HEK293 (cell line): ENCODE data around the gene BDNF.

Experiments
- CTCF ChIA-PET: fragments of 350-600 bp; formaldehyde crosslinking; extraction: SDS; loops from one replicate; lab custom pipeline; 2021; ENCODE audit warnings: antibody characterized with exemption; lab: Yijun Ruan, JAX
- POLR2A ChIA-PET: fragments of 300-600 bp; formaldehyde crosslinking; extraction: SDS; loops from one replicate; lab custom pipeline; 2020; ENCODE audit warnings: antibody characterized with exemption, inconsistent platforms; lab: Yijun Ruan, JAX
- H3K27ac ChIP-seq: fragments of 200-500 bp; sonication (Bioruptor generic); 2 replicates; pipeline ENCODE4 v1.5.1; 2014; ENCODE audit warnings: low read depth, low read length, control low read depth, inconsistent platforms; ENCODE audit errors: extremely low read depth
- H3K36me3 ChIP-seq, 2 experiments: fragments of 200-500 bp in 1 of 2; sonication (Bioruptor generic) in 1 of 2; 1 replicate in 1 of 2; 2 replicates in 1 of 2; pipeline ENCODE4 v1.5.1; 2014 to 2017; ENCODE audit warnings: inconsistent platforms in 2 of 2, low read length in 2 of 2; ENCODE audit not compliant: control insufficient read depth in 2 of 2, insufficient read depth in 1 of 2
- H3K4me1 ChIP-seq: fragments of 200-500 bp; sonication (Bioruptor generic); 2 replicates; pipeline ENCODE4 v1.5.1; 2014; ENCODE audit warnings: mild to moderate bottlenecking, low read length, inconsistent platforms; ENCODE audit not compliant: control insufficient read depth, insufficient read depth
- H3K4me3 ChIP-seq: 2 replicates; pipeline ENCODE4 v1.5.1; 2011; ENCODE audit warnings: low read depth, mild to moderate bottlenecking, control low read depth, low read length, moderate library complexity
- H3K9me3 ChIP-seq: fragments of 200-500 bp; sonication (Bioruptor generic); 2 replicates; pipeline ENCODE4 v1.5.1; 2014; ENCODE audit warnings: low read depth, low read length, inconsistent platforms; ENCODE audit not compliant: control insufficient read depth, insufficient read depth
- BCL11A ChIP-seq: fragments of 450-650 bp; formaldehyde crosslinking; IDR thresholded peaks from 2 replicates; pipeline ENCODE4 v1.5.1; 2016; ENCODE audit warnings: low read depth, missing biosample characterization, missing genetic modification characterization
- BCL11B ChIP-seq: fragments of 450-650 bp; formaldehyde crosslinking; IDR thresholded peaks from 2 replicates; pipeline ENCODE4 v1.5.1; 2016; ENCODE audit warnings: low read depth, missing biosample characterization, missing genetic modification characterization
- FEZF1 ChIP-seq: fragments of 450-650 bp; formaldehyde crosslinking; IDR thresholded peaks from 2 replicates; pipeline ENCODE4 v1.5.1; 2016; ENCODE audit warnings: missing biosample characterization, missing genetic modification characterization
- GLIS2 ChIP-seq: fragments of 450-650 bp; formaldehyde crosslinking; IDR thresholded peaks from 2 replicates; pipeline ENCODE4 v1.5.1; 2016; ENCODE audit warnings: missing biosample characterization, missing genetic modification characterization
- IKZF3 ChIP-seq: fragments of 450-650 bp; IDR thresholded peaks from 2 replicates; pipeline ENCODE4 v1.5.0; 2018; ENCODE audit warnings: missing biosample characterization, mild to moderate bottlenecking, missing genetic modification characterization, moderate library complexity
- KLF7 ChIP-seq: fragments of 450-650 bp; formaldehyde crosslinking; IDR thresholded peaks from 2 replicates; pipeline ENCODE4 v1.5.1; 2016; ENCODE audit warnings: missing biosample characterization, missing genetic modification characterization, borderline replicate concordance
- MZF1 ChIP-seq: fragments of 450-650 bp; formaldehyde crosslinking; IDR thresholded peaks from 2 replicates; pipeline ENCODE4 v1.5.1; 2017; ENCODE audit warnings: missing biosample characterization, missing genetic modification characterization, borderline replicate concordance
- OSR2 ChIP-seq: fragments of 450-650 bp; formaldehyde crosslinking; IDR thresholded peaks from 2 replicates; pipeline ENCODE4 v1.5.1; 2016; ENCODE audit warnings: missing biosample characterization, missing genetic modification characterization
- SP7 ChIP-seq: fragments of 450-650 bp; formaldehyde crosslinking; IDR thresholded peaks from 2 replicates; pipeline ENCODE4 v1.5.1; 2016; ENCODE audit warnings: missing biosample characterization, missing genetic modification characterization
- ZBTB8A ChIP-seq: fragments of 450-650 bp; formaldehyde crosslinking; IDR thresholded peaks from 2 replicates; pipeline ENCODE4 v1.5.1; 2016; ENCODE audit warnings: missing biosample characterization, missing genetic modification characterization
- ZNF26 ChIP-seq: fragments of 450-650 bp; formaldehyde crosslinking; IDR thresholded peaks from 2 replicates; pipeline ENCODE4 v1.5.1; 2016; ENCODE audit warnings: missing biosample characterization, missing genetic modification characterization
- ZNF266 ChIP-seq: fragments of 450-650 bp; formaldehyde crosslinking; IDR thresholded peaks from 2 replicates; pipeline ENCODE4 v1.5.1; 2016; ENCODE audit warnings: missing biosample characterization, missing genetic modification characterization, low read depth
- ZNF302 ChIP-seq: fragments of 450-650 bp; formaldehyde crosslinking; IDR thresholded peaks from 2 replicates; pipeline ENCODE4 v1.5.1; 2016; ENCODE audit warnings: missing biosample characterization, missing genetic modification characterization, low read depth
- ZNF366 ChIP-seq: fragments of 450-650 bp; formaldehyde crosslinking; conservative IDR thresholded peaks from 2 replicates; pipeline ENCODE4 v1.5.1; 2016; ENCODE audit warnings: missing biosample characterization, missing genetic modification characterization
- ZNF398 ChIP-seq: fragments of 450-650 bp; formaldehyde crosslinking; IDR thresholded peaks from 2 replicates; pipeline ENCODE4 v1.5.1; 2017; ENCODE audit warnings: missing biosample characterization, missing genetic modification characterization
- ZNF510 ChIP-seq: fragments of 450-650 bp; formaldehyde crosslinking; IDR thresholded peaks from 2 replicates; pipeline ENCODE4 v1.5.1; 2018; ENCODE audit warnings: mild to moderate bottlenecking, missing genetic modification characterization, missing biosample characterization; ENCODE audit not compliant: insufficient replicate concordance
- ZNF530 ChIP-seq: fragments of 450-650 bp; formaldehyde crosslinking; IDR thresholded peaks from 2 replicates; pipeline ENCODE4 v1.5.1; 2016; ENCODE audit warnings: low read depth, missing biosample characterization, missing genetic modification characterization
- ZNF558 ChIP-seq: fragments of 450-650 bp; formaldehyde crosslinking; IDR thresholded peaks from 2 replicates; pipeline ENCODE4 v1.5.1; 2016; ENCODE audit warnings: missing biosample characterization, missing genetic modification characterization
- ZNF624 ChIP-seq: fragments of 450-650 bp; formaldehyde crosslinking; IDR thresholded peaks from 2 replicates; pipeline ENCODE4 v1.5.1; 2017; ENCODE audit warnings: missing biosample characterization, missing genetic modification characterization
- ZNF792 ChIP-seq: fragments of 450-650 bp; formaldehyde crosslinking; IDR thresholded peaks from 2 replicates; pipeline ENCODE4 v1.5.1; 2016; ENCODE audit warnings: missing biosample characterization, missing genetic modification characterization
- ZNF837 ChIP-seq: fragments of 450-650 bp; formaldehyde crosslinking; IDR thresholded peaks from 2 replicates; pipeline ENCODE4 v1.5.1; 2016; ENCODE audit warnings: missing biosample characterization, missing genetic modification characterization
- ZSCAN30 ChIP-seq: fragments of 450-650 bp; IDR thresholded peaks from 2 replicates; pipeline ENCODE4 v1.5.1; 2018; ENCODE audit warnings: missing biosample characterization, mild to moderate bottlenecking, missing genetic modification characterization, moderate library complexity
- TF ChIP-seq, protein P1 (sequence below): fragments of 450-650 bp; formaldehyde crosslinking; IDR thresholded peaks from 2 replicates; pipeline ENCODE4 v1.5.1; 2016; ENCODE audit warnings: missing biosample characterization, missing genetic modification characterization, low read depth
- TF ChIP-seq, protein P2 (sequence below): fragments of 450-650 bp; formaldehyde crosslinking; IDR thresholded peaks from 2 replicates; pipeline ENCODE4 v1.5.1; 2016; ENCODE audit warnings: missing biosample characterization, missing genetic modification characterization
- TF ChIP-seq, protein P3 (sequence below): fragments of 450-650 bp; formaldehyde crosslinking; IDR thresholded peaks from 2 replicates; pipeline ENCODE4 v1.5.1; 2016; ENCODE audit warnings: missing biosample characterization, missing genetic modification characterization
- TF ChIP-seq, protein P4 (sequence below): fragments of 450-650 bp; formaldehyde crosslinking; IDR thresholded peaks from 2 replicates; pipeline ENCODE4 v1.5.1; 2016; ENCODE audit warnings: missing biosample characterization, missing genetic modification characterization

The BDNF gene

GRCh38 chr11:27699242-27699925 lies 871 bp downstream of the BDNF start:
- Histone ChIP-seq H3K4me1 (no peaks in the 10 kb centered on the region), H3K27ac (peak overlapping the region; percentile 31; the same call in 1 of the 2 replicates), H3K9me3 (no peaks in the 10 kb centered on the region), H3K4me3 (peak overlapping the region; percentile 88), H3K36me3 (no peaks in the 10 kb centered on the region)
- POLR2A ChIA-PET: interaction anchor here (0.6 to 2.2 kb wide), 9 partner anchors 11 to 1632 kb away, joined by 3 to 9 read pairs (median 3); partner anchors contain the start of genes KIF18A and METTL15
- CTCF ChIA-PET: interaction anchor here (0.6 to 3.5 kb wide), 40 partner anchors 11 to 1635 kb away, joined by 3 to 21 read pairs (median 3); partner anchors contain the start of genes KIF18A and METTL15
- TF ChIP-seq, protein P1, sequence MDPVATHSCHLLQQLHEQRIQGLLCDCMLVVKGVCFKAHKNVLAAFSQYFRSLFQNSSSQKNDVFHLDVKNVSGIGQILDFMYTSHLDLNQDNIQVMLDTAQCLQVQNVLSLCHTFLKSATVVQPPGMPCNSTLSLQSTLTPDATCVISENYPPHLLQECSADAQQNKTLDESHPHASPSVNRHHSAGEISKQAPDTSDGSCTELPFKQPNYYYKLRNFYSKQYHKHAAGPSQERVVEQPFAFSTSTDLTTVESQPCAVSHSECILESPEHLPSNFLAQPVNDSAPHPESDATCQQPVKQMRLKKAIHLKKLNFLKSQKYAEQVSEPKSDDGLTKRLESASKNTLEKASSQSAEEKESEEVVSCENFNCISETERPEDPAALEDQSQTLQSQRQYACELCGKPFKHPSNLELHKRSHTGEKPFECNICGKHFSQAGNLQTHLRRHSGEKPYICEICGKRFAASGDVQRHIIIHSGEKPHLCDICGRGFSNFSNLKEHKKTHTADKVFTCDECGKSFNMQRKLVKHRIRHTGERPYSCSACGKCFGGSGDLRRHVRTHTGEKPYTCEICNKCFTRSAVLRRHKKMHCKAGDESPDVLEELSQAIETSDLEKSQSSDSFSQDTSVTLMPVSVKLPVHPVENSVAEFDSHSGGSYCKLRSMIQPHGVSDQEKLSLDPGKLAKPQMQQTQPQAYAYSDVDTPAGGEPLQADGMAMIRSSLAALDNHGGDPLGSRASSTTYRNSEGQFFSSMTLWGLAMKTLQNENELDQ (tag by site-specific recombination): no peak
- TF ChIP-seq MZF1 (tag by site-specific recombination): peak; percentile 89; the same call in 1 of the 2 replicates
- TF ChIP-seq ZNF26: no peak
- no peak for TF ChIP-seq ZNF624 (tag by site-specific recombination)
- no peak for TF ChIP-seq ZNF558 (tag by site-specific recombination)
- no peak for TF ChIP-seq ZNF792 (tag by site-specific recombination)
- TF ChIP-seq ZNF510 (tag by site-specific recombination): no peak
- TF ChIP-seq OSR2: no peak
- no peak for TF ChIP-seq ZNF837 (tag by site-specific recombination)
- no peak for TF ChIP-seq BCL11B (tag by site-specific recombination)
- TF ChIP-seq ZNF366: peak; percentile 51; the same call in 1 of the 2 replicates
- no peak for TF ChIP-seq ZNF530 (tag by site-specific recombination)
- TF ChIP-seq, protein P2, sequence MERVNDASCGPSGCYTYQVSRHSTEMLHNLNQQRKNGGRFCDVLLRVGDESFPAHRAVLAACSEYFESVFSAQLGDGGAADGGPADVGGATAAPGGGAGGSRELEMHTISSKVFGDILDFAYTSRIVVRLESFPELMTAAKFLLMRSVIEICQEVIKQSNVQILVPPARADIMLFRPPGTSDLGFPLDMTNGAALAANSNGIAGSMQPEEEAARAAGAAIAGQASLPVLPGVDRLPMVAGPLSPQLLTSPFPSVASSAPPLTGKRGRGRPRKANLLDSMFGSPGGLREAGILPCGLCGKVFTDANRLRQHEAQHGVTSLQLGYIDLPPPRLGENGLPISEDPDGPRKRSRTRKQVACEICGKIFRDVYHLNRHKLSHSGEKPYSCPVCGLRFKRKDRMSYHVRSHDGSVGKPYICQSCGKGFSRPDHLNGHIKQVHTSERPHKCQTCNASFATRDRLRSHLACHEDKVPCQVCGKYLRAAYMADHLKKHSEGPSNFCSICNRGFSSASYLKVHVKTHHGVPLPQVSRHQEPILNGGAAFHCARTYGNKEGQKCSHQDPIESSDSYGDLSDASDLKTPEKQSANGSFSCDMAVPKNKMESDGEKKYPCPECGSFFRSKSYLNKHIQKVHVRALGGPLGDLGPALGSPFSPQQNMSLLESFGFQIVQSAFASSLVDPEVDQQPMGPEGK (tag by site-specific recombination): peak; percentile 44; the same call in 1 of the 2 replicates
- no peak for TF ChIP-seq ZNF266 (tag by site-specific recombination)
- peak; percentile 18; the same call in 1 of the 2 replicates for TF ChIP-seq ZNF398 (tag by site-specific recombination)
- 0 out of 2 replicates have a peak, but pooled peaks have one; percentile 1 for TF ChIP-seq ZBTB8A (tag by site-specific recombination)
- no peak; the same call in none of the 2 replicates for TF ChIP-seq GLIS2
- no peak for TF ChIP-seq FEZF1 (tag by site-specific recombination)
- TF ChIP-seq KLF7: no peak
- no peak for TF ChIP-seq ZNF302 (tag by site-specific recombination)
- TF ChIP-seq, protein P3, sequence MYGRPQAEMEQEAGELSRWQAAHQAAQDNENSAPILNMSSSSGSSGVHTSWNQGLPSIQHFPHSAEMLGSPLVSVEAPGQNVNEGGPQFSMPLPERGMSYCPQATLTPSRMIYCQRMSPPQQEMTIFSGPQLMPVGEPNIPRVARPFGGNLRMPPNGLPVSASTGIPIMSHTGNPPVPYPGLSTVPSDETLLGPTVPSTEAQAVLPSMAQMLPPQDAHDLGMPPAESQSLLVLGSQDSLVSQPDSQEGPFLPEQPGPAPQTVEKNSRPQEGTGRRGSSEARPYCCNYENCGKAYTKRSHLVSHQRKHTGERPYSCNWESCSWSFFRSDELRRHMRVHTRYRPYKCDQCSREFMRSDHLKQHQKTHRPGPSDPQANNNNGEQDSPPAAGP: 0 out of 2 replicates have a peak, but pooled peaks have one; percentile 8
- TF ChIP-seq IKZF3 (tag by site-specific recombination): peak; percentile 17; the same call in 1 of the 2 replicates
- TF ChIP-seq, protein P4, sequence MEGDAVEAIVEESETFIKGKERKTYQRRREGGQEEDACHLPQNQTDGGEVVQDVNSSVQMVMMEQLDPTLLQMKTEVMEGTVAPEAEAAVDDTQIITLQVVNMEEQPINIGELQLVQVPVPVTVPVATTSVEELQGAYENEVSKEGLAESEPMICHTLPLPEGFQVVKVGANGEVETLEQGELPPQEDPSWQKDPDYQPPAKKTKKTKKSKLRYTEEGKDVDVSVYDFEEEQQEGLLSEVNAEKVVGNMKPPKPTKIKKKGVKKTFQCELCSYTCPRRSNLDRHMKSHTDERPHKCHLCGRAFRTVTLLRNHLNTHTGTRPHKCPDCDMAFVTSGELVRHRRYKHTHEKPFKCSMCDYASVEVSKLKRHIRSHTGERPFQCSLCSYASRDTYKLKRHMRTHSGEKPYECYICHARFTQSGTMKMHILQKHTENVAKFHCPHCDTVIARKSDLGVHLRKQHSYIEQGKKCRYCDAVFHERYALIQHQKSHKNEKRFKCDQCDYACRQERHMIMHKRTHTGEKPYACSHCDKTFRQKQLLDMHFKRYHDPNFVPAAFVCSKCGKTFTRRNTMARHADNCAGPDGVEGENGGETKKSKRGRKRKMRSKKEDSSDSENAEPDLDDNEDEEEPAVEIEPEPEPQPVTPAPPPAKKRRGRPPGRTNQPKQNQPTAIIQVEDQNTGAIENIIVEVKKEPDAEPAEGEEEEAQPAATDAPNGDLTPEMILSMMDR (tag by site-specific recombination): no peak
- no peak for TF ChIP-seq BCL11A (tag by site-specific recombination)
- no peak for TF ChIP-seq ZSCAN30 (tag by site-specific recombination)
- 0 out of 2 replicates have a peak, but pooled peaks have one; percentile 33 for TF ChIP-seq SP7 (tag by site-specific recombination)
